Lung (tissue), 12 donors: Measurements from ENCODE around the gene ERMAP. TPM values are rescaled to one million over a fixed set of nuclear protein-coding genes. Genes with fewer than 3 reads are reported as not detected.
"Not testable (repeated sequence)": the region's sequence is repeated elsewhere in the genome, so short reads cannot be mapped to it uniquely, and the experiment has no call there.

Source experiments
- ATAC-seq: fragments of 200-7000 bp; cut with Tn5 transposase; one replicate; pipeline ENCODE4 v1.9.1; 2020; ENCODE audit warnings: moderate number of reproducible peaks; ENCODE audit not compliant: insufficient read depth, low FRiP score
- DNase-seq, 3 donors: peaks; one replicate each; pipeline ENCODE4 v3.0.0-alpha.2; 2013 to 2017
- H3K27ac ChIP-seq, 2 donors: one replicate each; pipeline ENCODE4 v1.5.1; 2013; ENCODE audit warnings: mild to moderate bottlenecking in 2 of 2, moderate library complexity in 2 of 2, control low read depth in 1 of 2, inconsistent platforms in 1 of 2, low read depth in 1 of 2, low read length in 1 of 2
- H3K27me3 ChIP-seq, 3 donors: one replicate each; pipeline ENCODE4 v1.5.1; 2013; ENCODE audit warnings: low read length in 2 of 3; ENCODE audit not compliant: control insufficient read depth in 3 of 3, insufficient read depth in 3 of 3
- H3K36me3 ChIP-seq, 4 donors: one replicate each; pipeline ENCODE4 v1.5.1; 2013; ENCODE audit warnings: low read length in 4 of 4, mild to moderate bottlenecking in 1 of 4, moderate library complexity in 1 of 4; ENCODE audit not compliant: control insufficient read depth in 4 of 4, insufficient read depth in 4 of 4
- H3K4me1 ChIP-seq, 5 donors: one replicate each; pipeline ENCODE4 v1.5.1; 2013; ENCODE audit warnings: low read length in 5 of 5, mild to moderate bottlenecking in 2 of 5, moderate library complexity in 1 of 5; ENCODE audit not compliant: control insufficient read depth in 5 of 5, insufficient read depth in 5 of 5
- H3K4me3 ChIP-seq: one replicate; pipeline ENCODE4 v1.5.1; 2013; ENCODE audit warnings: mild to moderate bottlenecking, control low read depth, moderate library complexity
- H3K9ac ChIP-seq, 2 donors: one replicate each; pipeline ENCODE4 v1.5.1; 2013; ENCODE audit warnings: low read length in 2 of 2, control low read depth in 1 of 2; ENCODE audit not compliant: insufficient read depth in 1 of 2
- H3K9me3 ChIP-seq, 4 donors: one replicate each; pipeline ENCODE4 v1.5.1; 2013; ENCODE audit warnings: low read length in 3 of 4, mild to moderate bottlenecking in 1 of 4, moderate library complexity in 1 of 4; ENCODE audit not compliant: control insufficient read depth in 4 of 4, insufficient read depth in 3 of 4
- CTCF ChIP-seq: IDR thresholded peaks from 2 replicates; pipeline ENCODE4 v1.5.1; 2012; ENCODE audit warnings: mild to moderate bottlenecking; ENCODE audit errors: control extremely low read depth, extremely low read depth
- WGBS, 2 donors: extraction: QIAGEN DNeasy Blood & Tissue Kit; methylation state at CpG; one replicate each; pipeline ENCODE4 v1.1.7; 2013; 5-methylcytosine and 5-hydroxymethylcytosine counted together
- polyA plus RNA-seq, 2 donors: library from polyadenylated mRNA; stranded (reverse); fragments of 200-250 nt; gene quantifications; one replicate each; pipeline ENCODE4 v1.2.1, GENCODE V29; 2013
- total RNA-seq, 2 donors: library from RNA; depleted of rRNA in 1 of 2; stranded (reverse); fragments of >200 nt in 1 of 2; gene quantifications; one replicate each; pipeline ENCODE4 v1.2.1, GENCODE V29; 2014 to 2021
- donor health status: control.
- donor health status: control.
- donor health status: Bipolar disorder and iron deficiency.
- donor health status: healthy.
- donor health status: DM: yes; HTN: yes; CAD: no.

The ERMAP gene
- total and polyA plus RNA-seq, 4 donors: 4.8 to 19.8 (median 10.6) TPM

DNA sequence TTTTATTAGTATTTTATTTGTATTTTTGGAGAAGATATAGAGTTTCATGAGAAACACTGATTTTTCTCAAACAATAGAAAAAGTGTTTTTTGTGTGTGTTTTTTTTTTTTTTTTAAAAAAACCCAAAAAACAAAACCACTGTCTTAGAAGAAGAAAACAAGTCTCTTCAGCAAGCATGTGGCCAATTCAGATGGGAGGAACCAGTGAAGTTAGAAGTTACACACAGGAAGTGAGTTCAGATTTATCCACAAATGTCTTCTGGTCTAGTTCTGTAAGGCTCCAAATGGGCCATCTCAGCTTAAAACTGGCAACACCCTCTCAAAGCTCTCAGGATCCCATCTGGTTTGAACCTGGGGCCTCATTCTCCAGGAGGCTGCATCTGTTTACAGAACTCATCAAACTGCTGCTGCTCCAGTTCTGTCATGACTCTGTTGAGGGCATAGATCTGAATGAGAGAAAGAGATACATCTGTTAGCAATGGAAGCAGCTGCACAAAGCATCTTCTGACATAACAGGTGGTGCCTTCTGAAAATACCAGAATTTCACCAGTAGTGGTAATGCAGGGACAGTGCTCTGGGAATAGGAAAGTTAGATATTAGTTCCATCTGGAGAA lies 9.8 kb upstream of the ERMAP start:
- Histone ChIP-seq H3K36me3 (peaks cover 3 to 23% (median 10%) of the 10 kb centered on the region in 4 donors), H3K4me3 (no peak overlapping the region), H3K9ac (no peak overlapping the region), H3K4me1 (no peaks in the 10 kb centered on the region), H3K27ac (no peak overlapping the region), H3K27me3 (no peaks in the 10 kb centered on the region), H3K9me3 (no peaks in the 10 kb centered on the region)
- ATAC-seq: no peak
- no peak for DNase-seq
- no peak for TF ChIP-seq CTCF

GRCh38 chr1:42814815-42815214 lies 2.1 kb upstream of the ERMAP start:
- DNase-seq, H3K27ac ChIP-seq, H3K9me3 ChIP-seq, H3K4me3 ChIP-seq, ATAC-seq, H3K27me3 ChIP-seq, H3K36me3 ChIP-seq, H3K9ac ChIP-seq: not testable (repeated sequence)
- H3K4me1 ChIP-seq: peaks cover 2 to 19% (median 9%) of the 10 kb centered on the region in 5 donors
- 93 to 100% methylated on average over 2 to 3 of the region's 3 CpGs for WGBS, 2 donors

DNA sequence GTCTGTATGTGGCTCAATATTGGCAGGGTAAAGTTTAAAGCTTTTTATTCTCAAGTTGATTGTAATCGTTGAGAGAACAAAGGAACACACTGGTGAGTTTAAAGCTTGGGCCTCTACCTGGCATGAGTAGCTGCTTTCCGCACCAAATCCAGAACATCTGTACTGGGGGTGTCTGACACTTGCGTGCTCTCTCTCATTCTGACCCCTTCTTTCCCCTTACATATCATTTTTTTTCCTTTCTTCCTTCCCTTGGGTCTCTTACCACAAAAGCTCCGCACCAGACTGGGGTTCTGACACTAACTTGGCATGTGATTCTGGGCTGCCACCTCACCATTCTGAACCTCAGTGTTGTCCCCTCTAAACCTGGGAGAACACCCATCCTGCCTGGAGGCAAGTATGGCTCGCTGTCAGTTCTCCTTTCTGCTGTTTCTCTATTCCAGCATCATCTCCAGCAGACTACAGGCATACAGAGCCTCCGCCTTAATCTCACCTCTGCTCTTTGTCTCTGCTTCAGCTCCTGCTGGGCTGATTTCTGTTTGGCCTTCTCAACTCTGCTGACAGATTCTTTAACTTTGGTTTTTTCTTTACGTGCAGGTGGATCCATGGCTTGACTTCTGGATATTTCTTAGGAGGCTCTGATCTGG lies 859 bp upstream of the ERMAP start:
- DNase-seq: peak; percentile 25 to 52 (median 41)
- ATAC-seq: no peak

More for the DNA sequence above, 859 bp upstream of the ERMAP start:
- Histone ChIP-seq H3K9ac (peak overlapping the region; percentile 75 to 77), H3K4me3 (peak overlapping the region; percentile 79), H3K27me3 (no peaks in the 10 kb centered on the region), H3K27ac (peak overlapping the region; percentile 81 to 100), H3K9me3 (no peaks in the 10 kb centered on the region), H3K4me1 (peaks cover 2 to 19% (median 9%) of the 10 kb centered on the region in 5 donors), H3K36me3 (peaks cover 2 to 4% (median 3%) of the 10 kb centered on the region in 4 donors)
- WGBS, 2 donors: 23 to 32% methylated on average over 7 of the region's 7 CpGs
- TF ChIP-seq CTCF: no peak
